GM18870 (cell line): Measurements from ENCODE around the gene CLMN.
"Not testable (repeated sequence)": the region's sequence is repeated elsewhere in the genome, so short reads cannot be mapped to it uniquely, and the experiment has no call there.

Source experiments
- ATAC-seq: cut with Tn5 transposase; IDR thresholded peaks from one replicate; pipeline ENCODE4 v1.9.1; 2021; ENCODE audit warnings: moderate library complexity; ENCODE audit not compliant: unreplicated experiment

Gene CLMN

GRCh38 chr14:95289323-95290010 is 30.2 kb downstream of the CLMN start:
- no peak for ATAC-seq

- ATAC-seq, result no peak
Observed at GRCh38 chr14:95288672-95289322, 30.9 kb downstream of the CLMN start.

DNA sequence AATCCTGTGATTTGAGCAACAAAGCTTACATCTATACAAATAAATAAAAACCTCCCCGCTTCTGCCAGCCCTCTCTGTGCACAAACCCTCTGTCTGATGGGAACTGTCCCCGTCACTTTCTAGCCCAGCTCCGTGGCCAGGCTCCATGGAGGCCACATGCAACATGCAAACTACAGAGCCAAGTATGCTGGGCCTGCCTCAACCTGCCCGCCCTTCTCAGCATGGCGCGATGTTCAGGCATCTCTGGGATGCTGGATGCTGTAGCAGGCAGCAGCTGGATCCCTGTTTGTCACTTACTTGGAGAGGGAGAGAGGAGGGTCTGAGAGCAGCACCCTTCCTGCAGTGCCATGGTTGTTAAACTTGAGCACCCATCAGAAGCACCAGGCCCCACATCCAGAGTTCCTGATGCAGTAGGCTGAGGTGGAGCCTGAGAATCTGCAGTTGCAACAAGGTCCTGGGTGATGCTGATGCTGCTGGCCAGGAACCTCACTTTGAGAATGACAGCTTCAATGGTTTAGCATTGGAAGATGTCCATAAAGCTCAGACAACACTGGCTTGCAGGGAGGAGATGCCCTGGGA is 32.4 kb downstream of the CLMN start:
- no peak for ATAC-seq

GRCh38 chr14:95286645-95287044 is 33.1 kb downstream of the CLMN start:
- ATAC-seq, result no peak

GRCh38 chr14:95285566-95285965 is 34.1 kb downstream of the CLMN start:
- no peak for ATAC-seq

DNA sequence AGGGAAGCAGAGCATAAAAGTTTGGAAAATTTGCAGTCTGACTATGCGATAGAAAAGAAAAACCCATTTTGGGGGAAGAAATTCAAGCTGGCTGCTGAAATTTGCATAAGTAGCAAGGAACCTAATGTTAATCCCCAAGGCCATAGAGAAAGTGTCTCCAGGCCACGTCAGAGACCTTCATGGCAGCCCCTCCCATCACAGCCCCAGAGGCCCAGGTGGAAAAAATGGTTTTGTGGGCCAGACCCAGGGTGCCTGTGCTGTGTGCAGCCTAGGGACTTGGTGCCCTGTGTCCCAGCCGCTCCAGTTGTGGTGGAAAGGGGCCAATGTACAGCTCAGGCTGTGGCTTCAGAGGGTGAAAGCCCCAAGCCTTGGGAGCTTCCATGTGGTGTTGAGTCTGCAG is 35.9 kb downstream of the CLMN start:
- ATAC-seq, result not testable (repeated sequence)

DNA sequence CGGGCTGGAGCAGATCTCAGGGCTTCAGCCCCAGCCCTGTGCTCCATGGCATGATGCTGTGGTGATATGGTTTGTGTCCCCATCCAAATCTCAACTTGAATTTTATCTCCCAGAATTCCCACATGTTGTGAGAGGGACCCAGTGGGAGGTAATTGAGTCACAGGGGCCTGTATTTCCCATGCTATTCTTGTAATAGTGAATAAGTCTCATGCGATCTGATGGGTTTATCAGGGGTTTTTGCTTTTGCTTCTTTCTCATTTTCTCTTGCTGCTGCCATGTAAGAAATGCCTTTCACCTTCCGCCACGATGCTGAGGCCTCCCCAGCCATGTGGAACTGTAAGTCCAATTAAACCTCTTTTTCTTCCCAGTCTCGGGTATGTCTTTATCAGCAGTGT is 36.7 kb downstream of the CLMN start:
- not testable (repeated sequence) for ATAC-seq

- ATAC-seq, result no peak
Observed at GRCh38 chr14:95282354-95282985, 37.2 kb downstream of the CLMN start.

DNA sequence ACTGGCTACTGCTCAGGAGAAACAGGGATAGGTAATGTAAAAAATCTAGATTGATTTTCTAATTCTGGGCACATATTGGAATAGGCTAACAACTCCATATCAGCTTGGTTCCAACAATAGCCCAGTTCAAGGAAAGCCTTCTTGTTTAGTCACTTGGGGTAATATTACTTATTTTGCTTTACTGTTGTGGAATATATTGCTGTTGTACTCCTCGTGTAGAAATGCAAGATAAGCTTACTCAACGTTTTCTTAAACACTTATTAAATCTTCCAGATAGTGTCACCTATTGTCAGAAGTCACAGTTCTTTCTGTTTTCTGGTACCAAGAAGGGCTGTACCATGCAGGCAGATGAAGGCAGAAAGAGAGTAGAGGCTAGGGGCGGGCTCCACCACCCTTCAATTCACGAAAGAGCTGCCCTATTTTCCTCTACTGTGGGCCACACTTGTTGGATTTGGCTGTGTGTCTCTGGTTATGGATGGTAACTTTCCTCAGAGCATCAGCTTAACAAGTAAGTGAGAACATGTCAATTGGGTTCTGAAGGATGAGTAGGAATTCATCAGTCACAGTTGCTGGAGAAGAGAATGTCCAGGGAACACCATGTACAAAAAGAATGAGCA is 38.0 kb downstream of the CLMN start:
- ATAC-seq, result no peak

DNA sequence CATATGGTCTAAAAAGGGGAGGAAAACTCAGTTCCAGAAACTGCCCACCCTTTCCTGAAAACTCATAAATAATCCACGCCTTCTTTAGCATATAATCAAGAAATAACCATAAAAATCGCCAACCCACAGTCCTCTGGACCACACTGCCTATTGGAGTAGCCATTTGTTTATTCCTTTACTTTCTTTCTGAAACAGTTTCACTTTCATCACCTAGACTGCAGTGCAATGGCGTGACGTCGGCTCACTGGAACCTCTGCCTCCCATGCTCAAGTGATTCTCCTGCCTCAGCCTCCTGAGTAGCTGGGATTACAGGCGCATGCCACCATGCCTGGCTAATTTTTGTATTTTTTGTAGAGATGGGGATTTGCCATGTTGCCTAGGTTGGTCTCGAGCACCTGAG is 44.2 kb downstream of the CLMN start:
- ATAC-seq, result no peak

- no peak for ATAC-seq
Observed at GRCh38 chr14:95274874-95275273, 44.8 kb downstream of the CLMN start.

DNA sequence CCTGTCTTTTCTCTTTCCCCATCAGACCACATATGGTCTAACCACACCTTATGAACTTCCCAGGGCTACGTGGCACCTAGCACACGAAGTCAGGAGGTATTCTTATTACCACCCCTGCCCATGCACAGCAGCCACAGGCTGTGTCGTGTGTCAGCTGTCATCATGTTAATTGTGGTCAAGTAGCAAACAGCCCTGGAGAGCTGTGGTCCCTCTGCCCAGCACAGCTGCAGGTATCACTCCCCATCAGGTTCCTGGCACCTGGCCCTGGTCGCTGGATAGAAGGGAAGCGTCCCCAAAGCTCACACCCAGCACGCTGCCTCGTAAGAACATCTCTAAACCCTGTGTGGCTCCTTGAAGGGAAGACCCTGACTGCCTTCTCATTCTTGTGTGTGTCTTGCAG is 45.4 kb downstream of the CLMN start:
- no peak for ATAC-seq

DNA sequence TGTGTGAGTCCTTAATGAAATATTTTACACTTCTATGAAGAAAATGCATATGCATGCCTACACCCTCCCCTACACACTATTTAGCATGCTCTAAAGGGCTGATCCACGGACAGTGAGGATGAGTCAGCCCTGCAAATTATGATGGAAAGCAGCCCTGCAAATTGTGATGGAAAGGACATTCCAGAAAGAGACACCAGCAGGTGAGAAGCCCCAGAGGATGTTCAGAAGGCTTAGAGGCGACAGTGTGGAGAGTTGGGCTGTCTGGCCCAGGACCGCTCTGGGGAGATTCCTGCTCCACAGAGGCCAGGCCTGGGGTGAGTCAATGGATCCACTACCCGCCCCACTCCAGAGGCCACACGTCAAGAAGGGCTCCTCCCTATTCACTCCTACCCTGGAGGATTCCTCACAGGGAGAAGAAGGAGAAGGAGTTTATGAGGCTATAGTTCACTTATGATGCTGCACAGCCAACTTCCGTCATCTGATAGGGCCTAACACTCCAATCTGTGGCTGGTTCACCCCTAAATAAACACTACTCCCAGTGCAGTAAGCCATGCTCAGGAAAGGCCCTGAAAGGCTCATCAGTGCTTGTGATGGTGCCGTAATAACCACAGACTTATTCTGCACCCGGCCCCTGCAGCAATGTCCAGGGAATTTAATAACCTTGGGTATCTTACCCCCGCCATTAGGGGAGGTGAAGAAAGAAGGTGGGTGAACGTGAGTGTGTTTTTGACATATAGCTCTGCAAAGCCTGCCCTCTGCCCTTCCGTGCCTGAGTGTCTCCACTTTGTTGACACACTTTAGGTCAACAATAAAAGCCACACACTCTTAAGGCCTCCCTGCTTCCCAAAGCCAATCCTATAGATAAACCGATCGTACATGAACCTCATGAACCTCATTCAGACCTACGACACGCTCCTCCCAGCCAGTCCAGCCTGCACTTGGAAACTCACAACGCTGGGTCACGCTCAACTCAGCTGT is 46.4 kb downstream of the CLMN start:
- no peak for ATAC-seq

DNA sequence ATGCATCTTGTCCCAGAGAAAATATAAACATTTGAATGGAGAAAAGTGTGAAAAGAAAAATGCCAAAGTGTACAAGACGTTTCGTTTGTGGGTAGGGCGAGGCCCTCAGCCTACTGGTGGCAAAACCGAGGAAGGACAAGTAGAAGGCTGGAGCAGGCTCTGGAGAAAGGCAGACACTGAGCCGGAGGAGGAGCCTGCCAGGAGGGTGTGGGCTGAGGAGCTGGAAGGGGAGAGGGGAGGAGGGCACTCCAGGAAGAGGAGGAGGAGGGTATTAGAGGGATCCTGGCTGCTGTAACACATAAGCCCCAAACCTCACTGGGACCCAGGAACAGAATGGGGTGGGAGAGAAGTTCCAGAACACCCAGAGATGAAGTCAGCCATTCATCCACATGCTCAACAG is 47.7 kb downstream of the CLMN start:
- ATAC-seq, result no peak

DNA sequence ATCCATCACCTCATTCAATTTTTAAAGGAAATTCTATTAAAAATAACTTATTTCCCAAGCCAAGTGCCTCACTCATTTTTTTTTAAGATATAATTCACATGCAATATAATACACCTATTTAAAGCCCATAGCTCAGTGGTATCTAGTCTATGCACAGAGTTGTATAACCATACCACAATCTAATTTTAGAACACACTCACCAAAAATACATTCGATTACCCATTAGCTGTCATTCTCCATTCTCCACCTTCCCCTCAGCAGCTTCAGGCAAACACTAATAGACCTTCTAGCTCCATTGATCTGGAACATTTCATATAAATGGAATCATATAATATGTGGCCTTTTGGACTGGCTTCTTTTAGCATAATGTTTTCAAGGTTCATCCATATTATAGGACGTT is 49.5 kb downstream of the CLMN start:
- peak; percentile 32 for ATAC-seq

- ATAC-seq, result no peak
Observed at GRCh38 chr14:95269493-95269892, 50.2 kb downstream of the CLMN start.

- ATAC-seq, result no peak
Observed at GRCh38 chr14:95268350-95268749, 51.4 kb downstream of the CLMN start.

- ATAC-seq, result no peak
Observed at GRCh38 chr14:95267306-95267705, 52.4 kb downstream of the CLMN start.

GRCh38 chr14:95265106-95266094 is 54.3 kb downstream of the CLMN start:
- ATAC-seq, result peak; percentile 89
